Progenitor cell of endocrine pancreas (in vitro differentiated cells): Measurements from ENCODE around the gene PRR23E. TPM values are rescaled to one million over a fixed set of nuclear protein-coding genes. Genes with fewer than 3 reads are reported as not detected.

Experiments used
- DNase-seq: peaks from one replicate; pipeline ENCODE4 v3.0.0; 2021; ENCODE audit warnings: low spot score; ENCODE audit not compliant: unreplicated experiment
- H3K27ac Mint-ChIP-seq: 2 replicates; pipeline ENCODE4 v1.8.0; 2021; ENCODE audit warnings: mild to moderate bottlenecking, moderate library complexity, mixed read lengths
- H3K27me3 Mint-ChIP-seq: 2 replicates; pipeline ENCODE4 v1.8.0; 2021; ENCODE audit warnings: mixed read lengths
- H3K36me3 Mint-ChIP-seq: 2 replicates; pipeline ENCODE4 v1.8.0; 2022; ENCODE audit warnings: mixed read lengths; ENCODE audit not compliant: insufficient read depth
- H3K4me1 Mint-ChIP-seq: 2 replicates; pipeline ENCODE4 v1.8.0; 2021; ENCODE audit warnings: low read depth, mixed read lengths
- H3K4me3 Mint-ChIP-seq: 2 replicates; pipeline ENCODE4 v1.8.0; 2021; ENCODE audit warnings: low read depth, mild to moderate bottlenecking, moderate library complexity, mixed read lengths
- H3K9me3 Mint-ChIP-seq: 2 replicates; pipeline ENCODE4 v1.8.0; 2021; ENCODE audit warnings: low read depth, mixed read lengths
- total RNA-seq: library from RNA; stranded (reverse); gene quantifications from 2 replicates; pipeline ENCODE4 v1.2.1, GENCODE V29; 2021
- TF ChIP-seq, protein P1 (sequence below): fragments of 200-600 bp; sonication (generic); IDR thresholded peaks from one replicate; pipeline ENCODE4 v1.5.0; 2021; ENCODE audit warnings: antibody characterized with exemption, mild to moderate bottlenecking; ENCODE audit not compliant: unreplicated experiment

PRR23E gene
- total RNA-seq, 1 donor from 2014 or later = not detected

GRCh38 chr3:127207727-127208482 is 15.0 kb downstream of the PRR23E start:
- Mint-ChIP-seq H3K36me3 (no peaks in the 10 kb centered on the region), H3K4me3 (no peak overlapping the region), H3K27me3 (peaks cover 18% of the 10 kb centered on the region), H3K9me3 (peaks cover under 1% of the 10 kb centered on the region), H3K4me1 (no peaks in the 10 kb centered on the region), H3K27ac (no peak overlapping the region)
- TF ChIP-seq, protein P1, sequence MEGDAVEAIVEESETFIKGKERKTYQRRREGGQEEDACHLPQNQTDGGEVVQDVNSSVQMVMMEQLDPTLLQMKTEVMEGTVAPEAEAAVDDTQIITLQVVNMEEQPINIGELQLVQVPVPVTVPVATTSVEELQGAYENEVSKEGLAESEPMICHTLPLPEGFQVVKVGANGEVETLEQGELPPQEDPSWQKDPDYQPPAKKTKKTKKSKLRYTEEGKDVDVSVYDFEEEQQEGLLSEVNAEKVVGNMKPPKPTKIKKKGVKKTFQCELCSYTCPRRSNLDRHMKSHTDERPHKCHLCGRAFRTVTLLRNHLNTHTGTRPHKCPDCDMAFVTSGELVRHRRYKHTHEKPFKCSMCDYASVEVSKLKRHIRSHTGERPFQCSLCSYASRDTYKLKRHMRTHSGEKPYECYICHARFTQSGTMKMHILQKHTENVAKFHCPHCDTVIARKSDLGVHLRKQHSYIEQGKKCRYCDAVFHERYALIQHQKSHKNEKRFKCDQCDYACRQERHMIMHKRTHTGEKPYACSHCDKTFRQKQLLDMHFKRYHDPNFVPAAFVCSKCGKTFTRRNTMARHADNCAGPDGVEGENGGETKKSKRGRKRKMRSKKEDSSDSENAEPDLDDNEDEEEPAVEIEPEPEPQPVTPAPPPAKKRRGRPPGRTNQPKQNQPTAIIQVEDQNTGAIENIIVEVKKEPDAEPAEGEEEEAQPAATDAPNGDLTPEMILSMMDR = no peak
- no peak for DNase-seq

DNA sequence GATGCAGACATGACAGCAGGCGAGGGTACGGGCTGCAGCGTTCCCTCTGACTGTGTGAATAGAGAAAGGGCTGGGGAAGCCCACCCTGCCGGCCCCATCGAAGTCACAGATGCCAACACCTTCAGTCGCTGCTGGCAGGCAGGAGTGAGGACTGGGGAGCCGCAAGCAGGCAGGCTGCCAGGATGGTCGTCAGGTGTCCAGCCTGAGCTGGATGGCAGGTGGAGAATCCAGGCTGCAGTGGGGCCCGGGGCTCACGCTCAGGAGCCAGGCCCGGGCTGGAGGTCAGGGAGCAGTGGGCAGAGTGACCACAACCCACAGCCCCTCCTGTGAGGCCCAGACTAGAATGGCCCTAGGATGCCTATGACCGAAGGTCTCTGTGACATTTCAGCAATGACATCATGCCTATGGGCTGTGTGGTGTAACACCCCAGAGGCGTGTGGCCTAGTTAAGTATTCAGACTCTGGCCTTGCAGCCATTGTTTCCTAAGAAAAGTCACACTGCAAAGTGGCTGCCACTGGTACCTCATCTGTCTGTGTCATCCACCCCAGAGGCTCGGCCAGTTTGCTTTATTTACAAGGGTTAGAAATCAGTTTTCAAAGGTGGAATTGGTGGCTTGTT is 15.7 kb downstream of the PRR23E start:
- H3K9me3 Mint-ChIP-seq = no peaks in the 10 kb centered on the region
- no peaks in the 10 kb centered on the region for H3K36me3 Mint-ChIP-seq
- H3K27ac Mint-ChIP-seq = no peak overlapping the region
- H3K4me3 Mint-ChIP-seq = no peak overlapping the region
- peaks cover 21% of the 10 kb centered on the region for H3K27me3 Mint-ChIP-seq
- H3K4me1 Mint-ChIP-seq = no peaks in the 10 kb centered on the region
- TF ChIP-seq, protein P1 = no peak
- no peak for DNase-seq

DNA sequence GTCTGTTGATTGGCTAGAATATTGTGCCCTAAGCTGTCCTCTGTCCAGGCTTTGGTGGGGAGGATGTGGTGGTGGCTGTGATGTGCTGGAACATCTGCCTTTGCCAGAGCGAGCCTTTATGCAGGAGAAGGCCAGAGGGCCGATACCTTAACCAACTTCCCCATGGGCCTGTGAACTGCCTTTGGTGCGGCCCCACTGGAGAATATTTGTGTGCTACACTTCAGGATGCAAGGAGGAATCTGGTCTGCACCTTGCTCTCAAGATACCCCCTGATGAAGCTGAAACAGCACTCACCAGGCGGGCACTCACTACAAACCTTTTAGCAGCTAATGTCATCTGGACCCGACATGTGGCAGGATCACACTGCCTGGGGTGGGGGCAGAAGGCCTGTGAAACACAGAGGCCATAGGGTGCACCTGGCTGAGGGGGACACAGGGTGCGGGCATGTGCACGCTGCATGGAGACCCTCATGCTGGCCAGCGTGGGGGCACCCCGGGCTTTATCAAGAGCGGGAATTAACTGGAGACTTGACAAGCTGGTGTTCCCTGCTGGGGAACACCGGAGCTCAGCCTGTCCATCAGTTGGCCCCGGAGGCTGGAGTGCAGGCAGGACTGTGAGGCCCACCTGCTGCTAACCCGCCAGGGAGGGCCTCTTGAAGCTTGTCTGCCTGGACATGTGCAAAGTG is 16.4 kb downstream of the PRR23E start:
- no peaks in the 10 kb centered on the region for H3K4me1 Mint-ChIP-seq
- TF ChIP-seq, protein P1 = no peak
- H3K27ac Mint-ChIP-seq = no peak overlapping the region
- H3K9me3 Mint-ChIP-seq = no peaks in the 10 kb centered on the region
- H3K4me3 Mint-ChIP-seq = no peak overlapping the region
- peaks cover 21% of the 10 kb centered on the region for H3K27me3 Mint-ChIP-seq
- no peaks in the 10 kb centered on the region for H3K36me3 Mint-ChIP-seq
- DNase-seq = no peak

DNA sequence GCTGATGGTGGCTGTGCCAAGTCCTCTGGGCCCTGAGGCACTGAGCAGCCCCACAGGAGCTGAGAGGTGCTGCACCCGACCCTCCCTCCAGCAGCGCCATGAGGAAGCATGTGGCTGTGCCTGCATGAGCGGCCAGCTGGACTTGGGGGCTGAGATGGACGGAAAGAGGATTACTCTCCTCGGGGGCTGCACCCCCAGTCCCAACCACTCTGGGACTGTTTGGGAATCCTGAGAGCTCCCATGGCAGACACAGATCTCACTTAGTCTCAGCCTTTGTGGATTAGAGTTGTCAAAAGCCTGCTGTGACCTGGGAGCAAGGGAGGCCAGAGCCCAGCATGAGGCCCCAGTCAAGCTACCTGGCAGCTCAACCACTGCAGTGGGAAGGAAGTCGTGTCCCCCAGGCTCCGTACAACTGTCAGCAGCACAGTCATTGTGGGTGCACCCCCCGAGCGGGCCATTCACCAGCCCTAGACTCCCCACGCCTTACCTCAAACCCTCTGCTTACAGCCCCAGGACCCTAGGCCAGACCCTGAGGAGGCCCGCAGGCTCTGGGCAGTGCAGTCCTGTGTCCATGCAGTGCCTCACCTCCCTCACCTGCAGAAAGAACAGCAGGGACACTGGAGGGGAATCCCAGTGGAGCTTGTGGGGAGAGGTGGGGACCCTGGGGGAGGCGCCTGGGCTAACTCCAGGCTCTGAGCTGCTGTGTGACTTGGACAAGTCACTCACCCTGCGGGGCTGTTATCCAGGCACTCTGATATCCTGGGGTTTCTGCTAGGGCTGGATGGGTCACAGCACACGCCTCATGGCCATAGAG is 17.1 kb downstream of the PRR23E start:
- H3K36me3 Mint-ChIP-seq = no peaks in the 10 kb centered on the region
- TF ChIP-seq, protein P1 = no peak
- no peaks in the 10 kb centered on the region for H3K9me3 Mint-ChIP-seq
- no peak overlapping the region for H3K27ac Mint-ChIP-seq
- H3K27me3 Mint-ChIP-seq = peaks cover 28% of the 10 kb centered on the region
- no peak overlapping the region for H3K4me3 Mint-ChIP-seq
- no peaks in the 10 kb centered on the region for H3K4me1 Mint-ChIP-seq
- no peak for DNase-seq

DNA sequence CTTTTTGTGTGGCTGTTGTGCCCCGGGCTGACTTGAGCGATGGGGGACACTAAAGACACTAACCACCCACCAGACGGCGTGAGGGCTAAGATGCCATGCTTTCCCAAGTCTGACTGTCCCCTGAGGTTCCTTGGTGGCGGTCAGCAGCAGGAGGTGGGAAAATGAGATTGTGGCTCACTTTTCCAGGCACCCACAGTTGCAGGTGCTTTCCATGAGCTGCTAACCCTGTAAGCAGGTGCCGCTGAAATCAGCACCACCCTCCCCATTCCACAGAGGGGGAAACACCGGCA is 17.7 kb downstream of the PRR23E start:
- Mint-ChIP-seq H3K27ac (no peak overlapping the region), H3K36me3 (no peaks in the 10 kb centered on the region), H3K27me3 (peaks cover 33% of the 10 kb centered on the region), H3K4me1 (no peaks in the 10 kb centered on the region), H3K9me3 (no peaks in the 10 kb centered on the region), H3K4me3 (no peak overlapping the region)
- TF ChIP-seq, protein P1 = no peak
- DNase-seq = no peak
